A549 (cell line): ENCODE results near the gene TC2N.

Experiments used
- CEBPB ChIP-seq, 2 experiments: fragments of >200 bp in 1 of 2; sonication (Bioruptor Twin) in 1 of 2; formaldehyde crosslinking in 1 of 2; IDR thresholded peaks; 2 replicates each; pipeline ENCODE4 v1.6.1; 2012 to 2016
- CTCF ChIP-seq: fragments of >200 bp; sonication (Bioruptor Twin); formaldehyde crosslinking; IDR thresholded peaks from 3 replicates; pipeline ENCODE4 v1.5.1; 2016
- EP300 ChIP-seq, 2 experiments: fragments of >200 bp; sonication (Bioruptor Twin); formaldehyde crosslinking; IDR thresholded peaks; 2 replicates in 1 of 2; 3 replicates in 1 of 2; pipeline ENCODE4 v1.6.1; 2016 to 2017
- ESRRA ChIP-seq: fragments of 150-350 bp; IDR thresholded peaks from 2 replicates; pipeline ENCODE4 v1.6.1; 2014; ENCODE audit warnings: mild to moderate bottlenecking, low read length, borderline replicate concordance
- GATA3 ChIP-seq: IDR thresholded peaks from 2 replicates; pipeline ENCODE4 v1.6.1; 2012; ENCODE audit warnings: borderline replicate concordance
- MAX ChIP-seq: IDR thresholded peaks from 2 replicates; pipeline ENCODE4 v1.6.1; 2012
- RAD21 ChIP-seq, 2 experiments: fragments of >200 bp in 1 of 2; sonication (Bioruptor Twin) in 1 of 2; formaldehyde crosslinking in 1 of 2; IDR thresholded peaks in 1 of 2; conservative IDR thresholded peaks in 1 of 2; 2 replicates in 1 of 2; 3 replicates in 1 of 2; pipeline ENCODE4 v1.6.1; 2012 to 2018; ENCODE audit warnings: inconsistent platforms in 1 of 2
- REST ChIP-seq: fragments of 200-600 bp; sonication (generic); IDR thresholded peaks from 2 replicates; pipeline ENCODE4 v1.6.1; 2016; ENCODE audit warnings: antibody characterized with exemption, mild to moderate bottlenecking, moderate library complexity
- SMC3 ChIP-seq: fragments of >200 bp; sonication (Bioruptor Twin); formaldehyde crosslinking; IDR thresholded peaks from 3 replicates; pipeline ENCODE4 v1.6.1; 2018; ENCODE audit warnings: inconsistent platforms

- TF ChIP-seq REST: no peak
- no peak for TF ChIP-seq ESRRA
- TF ChIP-seq EP300 (IDR thresholded peaks at IDR 0.05): no peak
- no peak for TF ChIP-seq RAD21 (conservative IDR thresholded peaks at IDR 0.05 in 1 of 2, IDR thresholded peaks at IDR 0.05 in 1 of 2)
- no peak for TF ChIP-seq CEBPB (IDR thresholded peaks at IDR 0.05)
- TF ChIP-seq CTCF: no peak
- no peak for TF ChIP-seq GATA3
- no peak for TF ChIP-seq MAX
- no peak for TF ChIP-seq SMC3
Measured at GRCh38 chr14:91901449-91902226, 34.3 kb upstream of the TC2N start.
